H9 (cell line): ENCODE measurements around the gene UPF2. TPM values are rescaled to one million over a fixed set of nuclear protein-coding genes. Genes with fewer than 3 reads are reported as not detected.

Source experiments
- DNase-seq: peaks from one replicate; pipeline ENCODE4 v3.0.0-alpha.2; 2017
- H2AFZ ChIP-seq: one replicate; pipeline ENCODE4 v1.6.1; 2013; ENCODE audit warnings: mild to moderate bottlenecking, low read length, control low read depth, moderate library complexity
- H2AK5ac ChIP-seq: 2 replicates; pipeline ENCODE4 v1.6.1; 2013; ENCODE audit warnings: low read length, control low read depth, mixed read lengths; ENCODE audit not compliant: insufficient read length
- H2BK120ac ChIP-seq: one replicate; pipeline ENCODE4 v1.6.1; 2013; ENCODE audit warnings: low read depth, mild to moderate bottlenecking, low read length, control low read depth, inconsistent platforms; ENCODE audit not compliant: poor library complexity, severe bottlenecking
- H2BK12ac ChIP-seq: 2 replicates; pipeline ENCODE4 v1.6.1; 2013; ENCODE audit warnings: low read length, control low read depth, mixed read lengths, low read depth; ENCODE audit not compliant: insufficient read length
- H2BK15ac ChIP-seq: 2 replicates; pipeline ENCODE4 v1.6.1; 2013; ENCODE audit warnings: low read depth, low read length, control low read depth
- H2BK20ac ChIP-seq: one replicate; pipeline ENCODE4 v1.6.1; 2013; ENCODE audit warnings: low read depth, mild to moderate bottlenecking, low read length, control low read depth, inconsistent platforms; ENCODE audit not compliant: poor library complexity, severe bottlenecking
- H2BK5ac ChIP-seq: 2 replicates; pipeline ENCODE4 v1.6.1; 2013; ENCODE audit warnings: low read length, control low read depth, mixed read lengths; ENCODE audit not compliant: insufficient read length
- H3K14ac ChIP-seq: 2 replicates; pipeline ENCODE4 v1.6.1; 2013; ENCODE audit warnings: low read length, control low read depth; ENCODE audit not compliant: insufficient read depth
- H3K18ac ChIP-seq: 2 replicates; pipeline ENCODE4 v1.6.1; 2013; ENCODE audit warnings: low read depth, mild to moderate bottlenecking, mixed read lengths, low read length, control low read depth; ENCODE audit not compliant: insufficient read length
- H3K23ac ChIP-seq: 2 replicates; pipeline ENCODE4 v1.6.1; 2013; ENCODE audit warnings: low read length, control low read depth, mixed read lengths, low read depth; ENCODE audit not compliant: insufficient read length
- H3K23me2 ChIP-seq: 2 replicates; pipeline ENCODE4 v1.6.1; 2013; ENCODE audit warnings: low read depth, mild to moderate bottlenecking, mixed read lengths, low read length, control low read depth; ENCODE audit not compliant: insufficient read length, poor library complexity, severe bottlenecking
- H3K27ac ChIP-seq: 2 replicates; pipeline ENCODE4 v1.5.1; 2013; ENCODE audit warnings: low read length, control low read depth, mixed read lengths, low read depth; ENCODE audit not compliant: insufficient read length
- H3K27me3 ChIP-seq: 2 replicates; pipeline ENCODE4 v1.6.1; 2013; ENCODE audit warnings: low read length, control low read depth, inconsistent platforms; ENCODE audit not compliant: insufficient read depth
- H3K4ac ChIP-seq: 2 replicates; pipeline ENCODE4 v1.6.1; 2013; ENCODE audit warnings: low read depth, mild to moderate bottlenecking, control low read depth, inconsistent platforms, low read length, moderate library complexity
- H3K4me1 ChIP-seq: 2 replicates; pipeline ENCODE4 v1.6.1; 2013; ENCODE audit warnings: low read length, control low read depth, inconsistent platforms; ENCODE audit not compliant: insufficient read depth
- H3K4me2 ChIP-seq: 2 replicates; pipeline ENCODE4 v1.6.1; 2013; ENCODE audit warnings: low read length, control low read depth, mixed read lengths; ENCODE audit not compliant: insufficient read length, insufficient read depth
- H3K56ac ChIP-seq: 2 replicates; pipeline ENCODE4 v1.6.1; 2013; ENCODE audit warnings: low read depth, mild to moderate bottlenecking, mixed read lengths, low read length, control low read depth; ENCODE audit not compliant: insufficient read length
- H3K79me1 ChIP-seq: 2 replicates; pipeline ENCODE4 v1.6.1; 2013; ENCODE audit warnings: low read depth, mild to moderate bottlenecking, moderate library complexity, low read length, control low read depth, inconsistent platforms; ENCODE audit not compliant: insufficient read depth, poor library complexity, severe bottlenecking
- H3K79me2 ChIP-seq: 2 replicates; pipeline ENCODE4 v1.6.1; 2013; ENCODE audit warnings: low read length, control low read depth, inconsistent platforms; ENCODE audit not compliant: insufficient read depth
- H3K9ac ChIP-seq: 2 replicates; pipeline ENCODE4 v1.6.1; 2013; ENCODE audit warnings: low read length, control low read depth, mixed read lengths; ENCODE audit not compliant: insufficient read length; ENCODE audit errors: extremely low read depth
- H3K9me3 ChIP-seq: one replicate; pipeline ENCODE4 v1.6.1; 2013; ENCODE audit warnings: low read depth, low read length, inconsistent platforms; ENCODE audit not compliant: control insufficient read depth
- H3T11ph ChIP-seq: one replicate; pipeline ENCODE4 v1.6.1; 2013; ENCODE audit warnings: mild to moderate bottlenecking, low read length, control low read depth, inconsistent platforms
- H4K20me1 ChIP-seq: one replicate; pipeline ENCODE4 v1.6.1; 2013; ENCODE audit not compliant: control insufficient read depth, insufficient read length, insufficient read depth
- H4K5ac ChIP-seq: 2 replicates; pipeline ENCODE4 v1.6.1; 2013; ENCODE audit warnings: low read depth, mild to moderate bottlenecking, mixed read lengths, low read length, control low read depth; ENCODE audit not compliant: insufficient read length
- H4K8ac ChIP-seq: replicated peaks from 2 replicates; pipeline ENCODE4 v1.6.1; 2013; ENCODE audit warnings: low read length, control low read depth, mixed read lengths, low read depth; ENCODE audit not compliant: insufficient read length
- H4K91ac ChIP-seq: 2 replicates; pipeline ENCODE4 v1.6.1; 2013; ENCODE audit warnings: low read depth, mild to moderate bottlenecking, moderate library complexity, mixed read lengths, low read length, control low read depth; ENCODE audit not compliant: insufficient read length
- H3K27ac Mint-ChIP-seq, 3 experiments: 2 replicates in 2 of 3; 3 replicates in 1 of 3; pipeline ENCODE4 v1.8.0; 2020 to 2021; ENCODE audit warnings: mixed read lengths in 3 of 3, mild to moderate bottlenecking in 1 of 3, moderate library complexity in 1 of 3
- H3K27me3 Mint-ChIP-seq: 2 replicates; pipeline ENCODE4 v1.8.0; 2021; ENCODE audit warnings: low read depth, mild to moderate bottlenecking, moderate library complexity, mixed read lengths
- H3K36me3 Mint-ChIP-seq, 3 experiments: 2 replicates in 2 of 3; 3 replicates in 1 of 3; pipeline ENCODE4 v1.8.0; 2020 to 2021; ENCODE audit warnings: low read depth in 3 of 3, mixed read lengths in 3 of 3; ENCODE audit not compliant: insufficient read depth in 1 of 3
- H3K4me1 Mint-ChIP-seq, 2 experiments: 2 replicates each; pipeline ENCODE4 v1.8.0; 2020; ENCODE audit warnings: mixed read lengths in 2 of 2
- H3K4me3 Mint-ChIP-seq, 2 experiments: 2 replicates in 1 of 2; 3 replicates in 1 of 2; pipeline ENCODE4 v1.8.0; 2020 to 2021; ENCODE audit warnings: mild to moderate bottlenecking in 2 of 2, mixed read lengths in 2 of 2, moderate library complexity in 1 of 2
- H3K9me3 Mint-ChIP-seq, 2 experiments: 2 replicates in 1 of 2; 3 replicates in 1 of 2; pipeline ENCODE4 v1.8.0; 2020; ENCODE audit warnings: mild to moderate bottlenecking in 2 of 2, mixed read lengths in 2 of 2, moderate library complexity in 1 of 2
- CTCF ChIP-seq: fragments of 200-600 bp; sonication (generic); conservative IDR thresholded peaks from 3 replicates; pipeline ENCODE4 v1.8.0; 2021; ENCODE audit warnings: antibody characterized with exemption, mild to moderate bottlenecking
- WGBS: extraction: QIAGEN DNeasy Blood & Tissue Kit; methylation state at CpG from one replicate; pipeline ENCODE4 v1.1.7; 2013; ENCODE audit warnings: missing lambda C conversion rate, low lambda C conversion rate, mixed read lengths; ENCODE audit not compliant: insufficient read length; ENCODE audit errors: extremely low coverage; 5-methylcytosine and 5-hydroxymethylcytosine counted together
- total RNA-seq: library from RNA; stranded (reverse); gene quantifications from 2 replicates; pipeline ENCODE4 v1.2.1, GENCODE V29; 2021

Gene UPF2
- total RNA-seq, 1 experiment from 2014 or later, result 34.1 TPM

GRCh38 chr10:11871466-11871865 is 171.1 kb downstream of the UPF2 start:
- Histone ChIP-seq H3K9ac (no peak overlapping the region), H3T11ph (no peak overlapping the region), H2BK15ac (no peak overlapping the region), H3K27me3 (no peaks in the 10 kb centered on the region), H3K79me1 (no peaks in the 10 kb centered on the region), H3K18ac (no peak overlapping the region), H4K20me1 (no peaks in the 10 kb centered on the region), H3K23ac (no peak overlapping the region), H3K4me2 (no peak overlapping the region), H2AFZ (no peak overlapping the region), H4K5ac (no peak overlapping the region), H3K79me2 (no peaks in the 10 kb centered on the region), H3K4me1 (peaks cover 6% of the 10 kb centered on the region; the same call in 1 of the 2 replicates), H3K56ac (no peak overlapping the region), H3K4ac (no peak overlapping the region), H4K8ac (no peak overlapping the region), H3K9me3 (no peaks in the 10 kb centered on the region), H3K27ac (no peak overlapping the region), H3K14ac (no peak overlapping the region), H2AK5ac (no peak overlapping the region), H2BK12ac (no peak overlapping the region), H2BK120ac (no peak overlapping the region), H2BK20ac (no peak overlapping the region), H4K91ac (no peak overlapping the region), H3K23me2 (no peaks in the 10 kb centered on the region), H2BK5ac (no peak overlapping the region)
- Mint-ChIP-seq H3K27me3 (no peaks in the 10 kb centered on the region), H3K36me3 (peaks cover 0 to 9% (median 1%) of the 10 kb centered on the region in 3 experiments; a peak in 2 of 7 replicates), H3K4me3 (no peak overlapping the region), H3K27ac (no peak overlapping the region), H3K4me1 (peaks cover 31 to 33% of the 10 kb centered on the region in 2 experiments), H3K9me3 (no peaks in the 10 kb centered on the region)
- no peak for TF ChIP-seq CTCF
- DNase-seq, result no peak
- WGBS, result no CpG with 5 or more reads among the region's 9 CpGs
